ENCODE results near the gene RAB5IF. TPM values are rescaled to one million over a fixed set of nuclear protein-coding genes. Genes with fewer than 3 reads are reported as not detected.
"Not testable (repeated sequence)": the region's sequence is repeated elsewhere in the genome, so short reads cannot be mapped to it uniquely, and the experiment has no call there.

RAB5IF gene
- total RNA-seq, 2 experiments from 2014 or later, result 79.8 to 85.9 TPM

GRCh38 chr20:36634342-36634741, 28.8 kb downstream of the RAB5IF start:
- CTCF ChIA-PET, result interaction anchor here (0.7 kb wide), 2 partner anchors 9 to 140 kb away, joined by 3 read pairs; no protein-coding TSS in a partner anchor
- H3K9me3 Mint-ChIP-seq, result no peaks in the 10 kb centered on the region
- peak overlapping the region; percentile 61 for H3K27ac Mint-ChIP-seq
- peaks cover 21% of the 10 kb centered on the region for H3K4me1 Mint-ChIP-seq (ENCODE audit: low read depth)
- intact Hi-C loops (cut with micrococcal nuclease), result no loop called here
- no peak overlapping the region for H3K4me3 Mint-ChIP-seq
- no peaks in the 10 kb centered on the region for H3K27me3 Mint-ChIP-seq (ENCODE audit: low read depth)
- peaks cover 40% of the 10 kb centered on the region for H3K36me3 Mint-ChIP-seq (ENCODE audit: low read depth)
- no peak for DNase-seq

- H3K27ac Mint-ChIP-seq; DNase-seq; H3K4me3 Mint-ChIP-seq; intact Hi-C loops (cut with micrococcal nuclease); H3K27me3 Mint-ChIP-seq (ENCODE audit: low read depth); H3K9me3 Mint-ChIP-seq: not testable (repeated sequence)
- Mint-ChIP-seq H3K36me3 (ENCODE audit: low read depth) (peaks cover 42% of the 10 kb centered on the region), H3K4me1 (ENCODE audit: low read depth) (peaks cover 28% of the 10 kb centered on the region)
- CTCF ChIA-PET, result interaction anchor here (0.9 kb wide), 1 partner anchor 9 kb away, joined by 3 read pairs; no protein-coding TSS in a partner anchor
These were observed 33.4 kb downstream of the RAB5IF start for GRCh38 chr20:36638876-36639400.

- Mint-ChIP-seq H3K36me3 (ENCODE audit: low read depth) (peaks cover 45% of the 10 kb centered on the region), H3K9me3 (no peaks in the 10 kb centered on the region), H3K27me3 (ENCODE audit: low read depth) (no peaks in the 10 kb centered on the region), H3K4me3 (no peak overlapping the region), H3K4me1 (ENCODE audit: low read depth) (peaks cover 37% of the 10 kb centered on the region), H3K27ac (peak overlapping the region; percentile 57)
- intact Hi-C loops (cut with micrococcal nuclease), result loop anchor here (5.0 kb wide), 2 partner anchors 91 to 179 kb away; no protein-coding TSS in a partner anchor
- CTCF ChIA-PET, result no interaction called here
- DNase-seq, result no peak
These were observed 35.9 kb downstream of the RAB5IF start for GRCh38 chr20:36641506-36641843.

GRCh38 chr20:36642136-36642535, 36.6 kb downstream of the RAB5IF start:
- Mint-ChIP-seq H3K9me3 (no peaks in the 10 kb centered on the region), H3K4me1 (ENCODE audit: low read depth) (peaks cover 42% of the 10 kb centered on the region), H3K27ac (peak overlapping the region; percentile 98), H3K4me3 (peak overlapping the region; percentile 25), H3K27me3 (ENCODE audit: low read depth) (no peaks in the 10 kb centered on the region), H3K36me3 (ENCODE audit: low read depth) (peaks cover 43% of the 10 kb centered on the region)
- CTCF ChIA-PET, result no interaction called here
- intact Hi-C loops (cut with micrococcal nuclease), result loop anchor here (5.0 kb wide), 2 partner anchors 90 to 180 kb away; no protein-coding TSS in a partner anchor
- peak; percentile 21 for DNase-seq

GRCh38 chr20:36644032-36644705, 38.6 kb downstream of the RAB5IF start:
- peak; percentile 79 for DNase-seq
- Mint-ChIP-seq H3K36me3 (ENCODE audit: low read depth) (peaks cover 34% of the 10 kb centered on the region), H3K27me3 (ENCODE audit: low read depth) (no peaks in the 10 kb centered on the region), H3K4me1 (ENCODE audit: low read depth) (peaks cover 45% of the 10 kb centered on the region), H3K27ac (peak overlapping the region; percentile 98), H3K9me3 (no peaks in the 10 kb centered on the region), H3K4me3 (peak overlapping the region; percentile 97)
- intact Hi-C loops (cut with micrococcal nuclease), result loop anchor here (1.0 to 5.0 kb wide), 9 partner anchors 13 to 182 kb away; partner anchors contain the start of genes NDRG3, RAB5IF and TGIF2
- CTCF ChIA-PET, result interaction anchor here (0.6 to 2.1 kb wide), 10 partner anchors 11 to 191 kb away, joined by 3 to 8 read pairs (median 4); partner anchors contain the start of gene DSN1

GRCh38 chr20:36644706-36645095, 39.1 kb downstream of the RAB5IF start:
- H3K27ac Mint-ChIP-seq, result peak overlapping the region; percentile 98
- peak; percentile 79 for DNase-seq
- CTCF ChIA-PET, result interaction anchor here (0.7 to 2.1 kb wide), 6 partner anchors 12 to 191 kb away, joined by 3 to 8 read pairs (median 4); no protein-coding TSS in a partner anchor
- no peaks in the 10 kb centered on the region for H3K27me3 Mint-ChIP-seq (ENCODE audit: low read depth)
- peaks cover 45% of the 10 kb centered on the region for H3K4me1 Mint-ChIP-seq (ENCODE audit: low read depth)
- intact Hi-C loops (cut with micrococcal nuclease), result loop anchor here (1.0 to 5.0 kb wide), 9 partner anchors 14 to 182 kb away; partner anchors contain the start of genes NDRG3, RAB5IF and TGIF2
- peak overlapping the region; percentile 97 for H3K4me3 Mint-ChIP-seq
- H3K36me3 Mint-ChIP-seq (ENCODE audit: low read depth), result peaks cover 32% of the 10 kb centered on the region
- H3K9me3 Mint-ChIP-seq, result no peaks in the 10 kb centered on the region

GRCh38 chr20:36645353-36645752, 39.8 kb downstream of the RAB5IF start:
- H3K36me3 Mint-ChIP-seq (ENCODE audit: low read depth), result peaks cover 28% of the 10 kb centered on the region
- DNase-seq, result peak; percentile 33
- H3K4me1 Mint-ChIP-seq (ENCODE audit: low read depth), result peaks cover 45% of the 10 kb centered on the region
- no peaks in the 10 kb centered on the region for H3K27me3 Mint-ChIP-seq (ENCODE audit: low read depth)
- H3K4me3 Mint-ChIP-seq, result peak overlapping the region; percentile 97
- CTCF ChIA-PET, result interaction anchor here (0.7 to 2.1 kb wide), 11 partner anchors 18 to 195 kb away, joined by 3 to 11 read pairs (median 5); partner anchors contain the start of gene RAB5IF
- intact Hi-C loops (cut with micrococcal nuclease), result loop anchor here (2.0 kb wide), 2 partner anchors 15 to 33 kb away; no protein-coding TSS in a partner anchor
- H3K27ac Mint-ChIP-seq, result peak overlapping the region; percentile 98
- no peaks in the 10 kb centered on the region for H3K9me3 Mint-ChIP-seq

- Mint-ChIP-seq H3K27me3 (ENCODE audit: low read depth) (no peaks in the 10 kb centered on the region), H3K27ac (peak within 1 kb of the TSS; percentile 98), H3K4me1 (ENCODE audit: low read depth) (peaks cover 45% of the 10 kb centered on the region), H3K36me3 (ENCODE audit: low read depth) (peaks cover 27% of the 10 kb centered on the region), H3K9me3 (no peaks in the 10 kb centered on the region), H3K4me3 (peak within 1 kb of the TSS; percentile 97)
- DNase-seq, result peak; percentile 83
- CTCF ChIA-PET, result interaction anchor here (1.0 to 2.1 kb wide), 9 partner anchors 22 to 195 kb away, joined by 3 to 11 read pairs (median 5); partner anchors contain the start of gene RAB5IF
- intact Hi-C loops (cut with micrococcal nuclease), result loop anchor here (2.0 kb wide), 2 partner anchors 15 to 33 kb away; no protein-coding TSS in a partner anchor
These were observed 40.4 kb downstream of the RAB5IF start, which contains the start of gene SLA2 for GRCh38 chr20:36645998-36646397. SLA2 (minus strand) TSS chr20:36646196; CDS start chr20:36641335, 4,861 bp downstream.

GRCh38 chr20:36646678-36647077, 41.1 kb downstream of the RAB5IF start:
- H3K27ac Mint-ChIP-seq, result peak overlapping the region; percentile 98
- no peaks in the 10 kb centered on the region for H3K9me3 Mint-ChIP-seq
- no peaks in the 10 kb centered on the region for H3K27me3 Mint-ChIP-seq (ENCODE audit: low read depth)
- DNase-seq, result no peak
- intact Hi-C loops (cut with micrococcal nuclease), result no loop called here
- peaks cover 42% of the 10 kb centered on the region for H3K4me1 Mint-ChIP-seq (ENCODE audit: low read depth)
- CTCF ChIA-PET, result interaction anchor here (0.6 to 1.6 kb wide), 4 partner anchors 10 to 99 kb away, joined by 4 to 11 read pairs (median 6); partner anchors contain the start of genes NDRG3 and RAB5IF
- peak overlapping the region; percentile 97 for H3K4me3 Mint-ChIP-seq
- H3K36me3 Mint-ChIP-seq (ENCODE audit: low read depth), result peaks cover 24% of the 10 kb centered on the region

GRCh38 chr20:36647196-36648121, 41.9 kb downstream of the RAB5IF start:
- Mint-ChIP-seq H3K27ac (peak overlapping the region; percentile 98), H3K9me3 (no peaks in the 10 kb centered on the region), H3K4me1 (ENCODE audit: low read depth) (peaks cover 35% of the 10 kb centered on the region), H3K27me3 (ENCODE audit: low read depth) (no peaks in the 10 kb centered on the region), H3K36me3 (ENCODE audit: low read depth) (peaks cover 18% of the 10 kb centered on the region), H3K4me3 (peak overlapping the region; percentile 32)
- no peak for DNase-seq
- CTCF ChIA-PET, result interaction anchor here (0.5 to 1.6 kb wide), 4 partner anchors 9 to 161 kb away, joined by 3 to 5 read pairs (median 4); partner anchors contain the start of gene NDRG3
- intact Hi-C loops (cut with micrococcal nuclease), result no loop called here

GRCh38 chr20:36653456-36653855, 47.9 kb downstream of the RAB5IF start:
- intact Hi-C loops (cut with micrococcal nuclease), result no loop called here
- peaks cover 8% of the 10 kb centered on the region for H3K4me1 Mint-ChIP-seq (ENCODE audit: low read depth)
- peaks cover 11% of the 10 kb centered on the region for H3K36me3 Mint-ChIP-seq (ENCODE audit: low read depth)
- CTCF ChIA-PET, result no interaction called here
- no peak overlapping the region for H3K4me3 Mint-ChIP-seq
- no peaks in the 10 kb centered on the region for H3K27me3 Mint-ChIP-seq (ENCODE audit: low read depth)
- no peaks in the 10 kb centered on the region for H3K9me3 Mint-ChIP-seq
- H3K27ac Mint-ChIP-seq, result no peak overlapping the region
- no peak for DNase-seq
